ENCODE data around the gene SLC4A3.

Gene SLC4A3

DNA sequence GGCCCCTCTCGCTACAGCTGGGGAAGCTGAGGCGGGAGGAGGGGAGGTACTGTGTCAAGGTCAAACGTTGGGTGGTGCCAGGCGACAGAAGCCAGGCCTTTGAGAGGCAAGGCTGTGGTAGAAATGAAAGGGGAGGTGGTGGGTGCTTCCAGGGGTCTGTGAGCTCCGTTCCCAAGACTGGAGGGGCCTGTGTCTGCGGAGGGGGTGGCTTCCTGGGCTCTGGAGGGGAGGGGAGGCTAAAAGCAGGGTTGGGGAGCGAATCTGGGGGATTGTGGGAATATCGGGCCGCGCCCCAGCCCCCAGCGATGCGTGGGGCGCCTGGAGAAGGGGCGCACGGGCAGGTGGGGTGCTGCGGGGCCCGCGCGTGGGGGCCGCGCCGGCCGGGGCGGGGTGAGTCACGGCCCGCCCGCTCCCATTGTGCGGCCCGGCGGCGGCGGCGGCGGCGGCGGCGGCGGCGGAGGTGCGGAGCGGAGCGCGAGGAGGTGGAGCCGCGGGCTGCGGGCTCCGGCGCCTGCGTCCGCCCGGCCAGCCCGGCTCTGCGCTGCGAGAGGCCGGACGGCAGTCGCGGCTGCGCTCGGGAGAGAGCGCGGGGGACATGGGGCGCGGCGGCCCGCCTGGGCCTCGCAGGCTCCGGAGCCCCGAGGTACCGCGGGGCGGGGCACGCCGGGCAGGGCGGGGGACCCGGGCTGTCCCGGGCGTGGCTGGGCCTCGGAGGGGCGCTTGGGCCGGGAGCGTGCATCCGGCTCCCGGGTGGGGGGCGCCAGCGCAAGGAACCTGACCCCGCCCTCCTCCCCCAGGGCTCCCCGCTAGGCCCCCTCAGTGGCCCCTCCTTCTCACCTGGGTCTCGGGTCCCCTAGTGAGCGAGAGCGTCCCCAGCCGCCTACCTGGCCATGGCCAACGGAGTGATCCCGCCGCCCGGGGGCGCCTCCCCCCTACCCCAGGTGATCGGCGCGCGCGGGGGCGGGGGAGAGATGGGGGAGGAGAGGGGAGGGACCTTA, at the start of gene SLC4A3:
Gene SLC4A3 (plus strand): TSS at position 528 of the 998 bp plus-strand sequence. CDS start 363 bp downstream, at position 891.
- no peak for DNase-seq
- in situ Hi-C loops (cut with MboI; ENCODE audit: low pct_unique_long_range_greater_than_20kb, low sequenced_read_pairs), result no loop called here

- no peak for DNase-seq
- in situ Hi-C loops (cut with MboI; ENCODE audit: low pct_unique_long_range_greater_than_20kb, low sequenced_read_pairs), result no loop called here
These were observed 48.4 kb upstream of the SLC4A3 start for GRCh38 chr2:219578811-219579613.

- DNase-seq, result no peak
- in situ Hi-C loops (cut with MboI; ENCODE audit: low pct_unique_long_range_greater_than_20kb, low sequenced_read_pairs), result no loop called here
These were observed 46.1 kb upstream of the SLC4A3 start for GRCh38 chr2:219581346-219581745.

- in situ Hi-C loops (cut with MboI; ENCODE audit: low pct_unique_long_range_greater_than_20kb, low sequenced_read_pairs), result no loop called here
- DNase-seq, result no peak
These were observed 36.3 kb upstream of the SLC4A3 start for GRCh38 chr2:219591091-219591490.

- in situ Hi-C loops (cut with MboI; ENCODE audit: low pct_unique_long_range_greater_than_20kb, low sequenced_read_pairs), result no loop called here
- no peak for DNase-seq
These were observed 34.7 kb upstream of the SLC4A3 start for GRCh38 chr2:219592736-219593135.

DNA sequence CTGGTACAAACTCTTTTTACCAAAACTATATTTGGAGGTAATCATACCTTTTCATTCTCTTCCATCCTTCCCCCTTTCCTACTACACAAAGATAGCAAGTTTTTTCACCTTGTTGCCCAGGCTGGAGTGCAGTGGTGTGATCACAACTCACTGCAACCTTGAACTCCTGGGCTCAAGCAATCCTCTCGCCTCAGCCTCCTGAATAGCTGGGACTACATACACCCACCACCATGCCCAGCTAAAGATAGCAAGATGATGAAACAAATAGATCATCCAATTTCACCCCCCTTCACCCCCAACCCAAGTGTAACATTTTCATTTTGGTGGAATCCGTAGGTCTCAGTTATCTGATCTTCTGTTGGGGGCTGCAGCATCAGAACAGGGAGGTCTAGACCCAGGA, 34.3 kb upstream of the SLC4A3 start:
- no peak for DNase-seq
- in situ Hi-C loops (cut with MboI; ENCODE audit: low pct_unique_long_range_greater_than_20kb, low sequenced_read_pairs), result no loop called here

DNA sequence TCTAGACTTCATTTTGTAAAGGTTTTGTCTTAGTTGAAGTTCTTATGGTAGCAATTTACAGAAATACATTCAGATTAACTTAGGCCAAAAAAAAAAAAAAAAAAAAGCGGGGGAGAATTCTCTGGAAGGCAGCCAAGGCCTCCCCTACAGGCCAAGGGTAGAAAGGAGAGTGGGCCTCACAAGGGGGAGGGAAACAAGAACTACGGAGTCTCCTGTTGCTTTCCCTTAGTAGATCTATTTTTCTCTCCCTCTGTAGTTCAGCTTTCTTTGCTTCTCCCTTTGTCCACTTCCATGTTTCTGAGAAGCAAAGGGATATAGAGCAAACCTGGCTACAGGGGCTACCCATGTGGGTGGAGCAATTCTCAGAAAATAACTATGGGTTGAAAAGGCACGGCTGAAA, 32.2 kb upstream of the SLC4A3 start:
- peak; percentile 77 for DNase-seq

DNA sequence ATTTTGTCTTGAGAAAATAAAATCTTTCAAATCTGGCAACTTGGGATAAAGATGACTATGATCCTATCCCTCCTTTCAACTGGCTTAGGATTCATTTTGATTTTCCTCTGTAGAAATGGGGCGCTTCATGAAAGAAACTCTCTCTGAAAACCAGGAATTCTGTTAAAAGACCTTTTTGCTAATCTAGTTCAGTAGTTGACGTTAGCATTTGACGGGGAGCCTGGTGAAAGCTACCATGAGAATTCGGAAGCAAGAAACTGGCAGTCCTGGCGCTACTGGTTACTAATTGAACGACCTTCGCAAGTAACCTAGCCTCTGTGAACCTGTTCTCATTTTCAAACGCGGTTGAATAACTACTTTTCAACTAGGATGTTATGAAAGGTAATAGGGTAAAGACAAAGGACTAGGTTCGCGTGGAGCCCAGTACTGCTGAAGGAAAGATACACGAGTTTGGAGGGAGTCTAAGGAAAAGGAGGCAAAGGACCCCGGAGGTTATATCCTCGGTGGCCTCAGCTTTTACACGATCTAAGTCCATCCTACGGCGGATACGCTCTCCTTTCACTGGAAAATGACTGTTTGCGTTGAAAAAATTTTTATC, 30.4 kb upstream of the SLC4A3 start:
- no peak for DNase-seq
- in situ Hi-C loops (cut with MboI; ENCODE audit: low pct_unique_long_range_greater_than_20kb, low sequenced_read_pairs), result no loop called here

More for the DNA sequence above, 32.2 kb upstream of the SLC4A3 start:
- in situ Hi-C loops (cut with MboI; ENCODE audit: low pct_unique_long_range_greater_than_20kb, low sequenced_read_pairs), result no loop called here

GRCh38 chr2:219597552-219598307, 29.7 kb upstream of the SLC4A3 start, which contains the start of gene STK11IP:
Gene STK11IP (plus strand): TSS chr2:219597857. CDS start chr2:219598120, 263 bp downstream.
- in situ Hi-C loops (cut with MboI; ENCODE audit: low pct_unique_long_range_greater_than_20kb, low sequenced_read_pairs), result no loop called here
- peak; percentile 97 for DNase-seq

GRCh38 chr2:219598308-219599078, 28.9 kb upstream of the SLC4A3 start:
- DNase-seq, result no peak
- in situ Hi-C loops (cut with MboI; ENCODE audit: low pct_unique_long_range_greater_than_20kb, low sequenced_read_pairs), result no loop called here

- in situ Hi-C loops (cut with MboI; ENCODE audit: low pct_unique_long_range_greater_than_20kb, low sequenced_read_pairs), result no loop called here
These were observed 23.7 kb upstream of the SLC4A3 start for GRCh38 chr2:219603771-219604170.

DNA sequence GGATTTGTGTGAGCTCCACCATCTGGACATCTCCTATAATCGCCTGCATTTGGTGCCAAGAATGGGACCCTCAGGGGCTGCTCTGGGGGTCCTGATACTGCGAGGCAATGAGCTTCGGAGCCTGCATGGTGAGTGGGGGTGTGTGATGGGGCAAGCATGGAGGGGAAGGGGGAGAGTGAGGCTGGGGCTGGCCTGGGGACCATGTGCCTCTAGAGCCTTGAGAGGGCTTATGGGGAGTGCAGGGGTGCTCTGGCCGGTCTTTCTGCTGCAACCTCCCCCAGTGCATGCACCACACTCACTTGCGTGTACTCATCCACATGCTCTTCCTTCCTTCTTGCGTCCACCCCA, 21.8 kb upstream of the SLC4A3 start:
- in situ Hi-C loops (cut with MboI; ENCODE audit: low pct_unique_long_range_greater_than_20kb, low sequenced_read_pairs), result no loop called here

More at GRCh38 chr2:219603771-219604170, 23.7 kb upstream of the SLC4A3 start:
- peak; percentile 82 for DNase-seq

DNA sequence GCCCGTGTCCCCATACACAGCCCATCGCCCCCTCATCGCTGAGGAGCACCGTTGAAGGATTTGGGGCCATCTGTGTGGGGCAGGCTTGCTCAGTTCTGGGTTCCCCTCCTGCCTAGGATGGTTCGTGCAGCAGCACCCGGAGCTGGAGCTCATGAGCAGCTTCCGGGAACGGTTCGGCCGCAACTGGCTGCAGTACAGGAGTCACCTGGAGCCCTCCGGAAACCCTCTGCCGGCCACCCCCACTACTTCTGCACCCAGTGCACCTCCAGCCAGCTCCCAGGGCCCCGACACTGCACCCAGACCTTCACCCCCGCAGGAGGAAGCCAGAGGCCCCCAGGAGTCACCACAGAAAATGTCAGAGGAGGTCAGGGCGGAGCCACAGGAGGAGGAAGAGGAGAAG, 19.5 kb upstream of the SLC4A3 start:
- no peak for DNase-seq
- in situ Hi-C loops (cut with MboI; ENCODE audit: low pct_unique_long_range_greater_than_20kb, low sequenced_read_pairs), result no loop called here

More for the DNA sequence above, 21.8 kb upstream of the SLC4A3 start:
- no peak for DNase-seq

- in situ Hi-C loops (cut with MboI; ENCODE audit: low pct_unique_long_range_greater_than_20kb, low sequenced_read_pairs), result no loop called here
These were observed 18.9 kb upstream of the SLC4A3 start for GRCh38 chr2:219608399-219608964.

GRCh38 chr2:219609149-219609750, 18.2 kb upstream of the SLC4A3 start:
- in situ Hi-C loops (cut with MboI; ENCODE audit: low pct_unique_long_range_greater_than_20kb, low sequenced_read_pairs), result no loop called here
- DNase-seq, result no peak

More at GRCh38 chr2:219608399-219608964, 18.9 kb upstream of the SLC4A3 start:
- DNase-seq, result no peak

DNA sequence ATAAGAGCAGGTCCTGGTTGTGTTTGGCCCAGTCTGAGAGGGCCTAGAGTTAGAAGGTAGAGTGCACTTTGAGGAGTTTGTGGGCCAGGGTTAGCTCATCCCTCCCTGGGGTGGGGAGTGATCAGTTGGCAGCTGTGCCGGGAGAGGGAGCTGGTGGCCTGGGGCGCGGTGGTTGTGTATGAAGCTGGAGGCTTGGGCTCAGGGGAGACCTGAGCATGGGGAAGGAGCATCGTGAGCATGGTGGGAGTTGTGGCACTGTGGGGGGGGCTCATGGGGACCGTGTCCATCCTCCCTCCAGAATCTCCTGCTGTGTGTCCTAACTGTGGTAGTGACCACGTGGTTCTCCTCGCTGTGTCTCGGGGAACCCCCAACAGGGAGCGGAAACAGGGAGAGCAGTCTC, 16.1 kb upstream of the SLC4A3 start:
- in situ Hi-C loops (cut with MboI; ENCODE audit: low pct_unique_long_range_greater_than_20kb, low sequenced_read_pairs), result no loop called here
- DNase-seq, result no peak

GRCh38 chr2:219611866-219612576, 15.4 kb upstream of the SLC4A3 start:
- DNase-seq, result no peak
- in situ Hi-C loops (cut with MboI; ENCODE audit: low pct_unique_long_range_greater_than_20kb, low sequenced_read_pairs), result no loop called here

Measured in KBM-7 (cell line).